H9 (cell line): ENCODE measurements around the gene TJP2. TPM values are rescaled to one million over a fixed set of nuclear protein-coding genes. Genes with fewer than 3 reads are reported as not detected.

Experiments used
- DNase-seq: peaks from one replicate; pipeline ENCODE4 v3.0.0-alpha.2; 2017
- H2AFZ ChIP-seq: one replicate; pipeline ENCODE4 v1.6.1; 2013; ENCODE audit warnings: mild to moderate bottlenecking, low read length, control low read depth, moderate library complexity
- H2AK5ac ChIP-seq: 2 replicates; pipeline ENCODE4 v1.6.1; 2013; ENCODE audit warnings: low read length, control low read depth, mixed read lengths; ENCODE audit not compliant: insufficient read length
- H2BK120ac ChIP-seq: one replicate; pipeline ENCODE4 v1.6.1; 2013; ENCODE audit warnings: low read depth, mild to moderate bottlenecking, low read length, control low read depth, inconsistent platforms; ENCODE audit not compliant: poor library complexity, severe bottlenecking
- H2BK12ac ChIP-seq: 2 replicates; pipeline ENCODE4 v1.6.1; 2013; ENCODE audit warnings: low read length, control low read depth, mixed read lengths, low read depth; ENCODE audit not compliant: insufficient read length
- H2BK15ac ChIP-seq: 2 replicates; pipeline ENCODE4 v1.6.1; 2013; ENCODE audit warnings: low read depth, low read length, control low read depth
- H2BK20ac ChIP-seq: one replicate; pipeline ENCODE4 v1.6.1; 2013; ENCODE audit warnings: low read depth, mild to moderate bottlenecking, low read length, control low read depth, inconsistent platforms; ENCODE audit not compliant: poor library complexity, severe bottlenecking
- H2BK5ac ChIP-seq: 2 replicates; pipeline ENCODE4 v1.6.1; 2013; ENCODE audit warnings: low read length, control low read depth, mixed read lengths; ENCODE audit not compliant: insufficient read length
- H3K14ac ChIP-seq: 2 replicates; pipeline ENCODE4 v1.6.1; 2013; ENCODE audit warnings: low read length, control low read depth; ENCODE audit not compliant: insufficient read depth
- H3K18ac ChIP-seq: 2 replicates; pipeline ENCODE4 v1.6.1; 2013; ENCODE audit warnings: low read depth, mild to moderate bottlenecking, mixed read lengths, low read length, control low read depth; ENCODE audit not compliant: insufficient read length
- H3K23ac ChIP-seq: 2 replicates; pipeline ENCODE4 v1.6.1; 2013; ENCODE audit warnings: low read length, control low read depth, mixed read lengths, low read depth; ENCODE audit not compliant: insufficient read length
- H3K23me2 ChIP-seq: 2 replicates; pipeline ENCODE4 v1.6.1; 2013; ENCODE audit warnings: low read depth, mild to moderate bottlenecking, mixed read lengths, low read length, control low read depth; ENCODE audit not compliant: insufficient read length, poor library complexity, severe bottlenecking
- H3K27ac ChIP-seq: 2 replicates; pipeline ENCODE4 v1.5.1; 2013; ENCODE audit warnings: low read length, control low read depth, mixed read lengths, low read depth; ENCODE audit not compliant: insufficient read length
- H3K27me3 ChIP-seq: 2 replicates; pipeline ENCODE4 v1.6.1; 2013; ENCODE audit warnings: low read length, control low read depth, inconsistent platforms; ENCODE audit not compliant: insufficient read depth
- H3K4ac ChIP-seq: 2 replicates; pipeline ENCODE4 v1.6.1; 2013; ENCODE audit warnings: low read depth, mild to moderate bottlenecking, control low read depth, inconsistent platforms, low read length, moderate library complexity
- H3K4me1 ChIP-seq: 2 replicates; pipeline ENCODE4 v1.6.1; 2013; ENCODE audit warnings: low read length, control low read depth, inconsistent platforms; ENCODE audit not compliant: insufficient read depth
- H3K4me2 ChIP-seq: 2 replicates; pipeline ENCODE4 v1.6.1; 2013; ENCODE audit warnings: low read length, control low read depth, mixed read lengths; ENCODE audit not compliant: insufficient read length, insufficient read depth
- H3K56ac ChIP-seq: 2 replicates; pipeline ENCODE4 v1.6.1; 2013; ENCODE audit warnings: low read depth, mild to moderate bottlenecking, mixed read lengths, low read length, control low read depth; ENCODE audit not compliant: insufficient read length
- H3K79me1 ChIP-seq: 2 replicates; pipeline ENCODE4 v1.6.1; 2013; ENCODE audit warnings: low read depth, mild to moderate bottlenecking, moderate library complexity, low read length, control low read depth, inconsistent platforms; ENCODE audit not compliant: insufficient read depth, poor library complexity, severe bottlenecking
- H3K79me2 ChIP-seq: 2 replicates; pipeline ENCODE4 v1.6.1; 2013; ENCODE audit warnings: low read length, control low read depth, inconsistent platforms; ENCODE audit not compliant: insufficient read depth
- H3K9ac ChIP-seq: 2 replicates; pipeline ENCODE4 v1.6.1; 2013; ENCODE audit warnings: low read length, control low read depth, mixed read lengths; ENCODE audit not compliant: insufficient read length; ENCODE audit errors: extremely low read depth
- H3K9me3 ChIP-seq: one replicate; pipeline ENCODE4 v1.6.1; 2013; ENCODE audit warnings: low read depth, low read length, inconsistent platforms; ENCODE audit not compliant: control insufficient read depth
- H3T11ph ChIP-seq: one replicate; pipeline ENCODE4 v1.6.1; 2013; ENCODE audit warnings: mild to moderate bottlenecking, low read length, control low read depth, inconsistent platforms
- H4K20me1 ChIP-seq: one replicate; pipeline ENCODE4 v1.6.1; 2013; ENCODE audit not compliant: control insufficient read depth, insufficient read length, insufficient read depth
- H4K5ac ChIP-seq: 2 replicates; pipeline ENCODE4 v1.6.1; 2013; ENCODE audit warnings: low read depth, mild to moderate bottlenecking, mixed read lengths, low read length, control low read depth; ENCODE audit not compliant: insufficient read length
- H4K8ac ChIP-seq: replicated peaks from 2 replicates; pipeline ENCODE4 v1.6.1; 2013; ENCODE audit warnings: low read length, control low read depth, mixed read lengths, low read depth; ENCODE audit not compliant: insufficient read length
- H4K91ac ChIP-seq: 2 replicates; pipeline ENCODE4 v1.6.1; 2013; ENCODE audit warnings: low read depth, mild to moderate bottlenecking, moderate library complexity, mixed read lengths, low read length, control low read depth; ENCODE audit not compliant: insufficient read length
- H3K27ac Mint-ChIP-seq, 3 experiments: 2 replicates in 2 of 3; 3 replicates in 1 of 3; pipeline ENCODE4 v1.8.0; 2020 to 2021; ENCODE audit warnings: mixed read lengths in 3 of 3, mild to moderate bottlenecking in 1 of 3, moderate library complexity in 1 of 3
- H3K27me3 Mint-ChIP-seq: 2 replicates; pipeline ENCODE4 v1.8.0; 2021; ENCODE audit warnings: low read depth, mild to moderate bottlenecking, moderate library complexity, mixed read lengths
- H3K36me3 Mint-ChIP-seq, 3 experiments: 2 replicates in 2 of 3; 3 replicates in 1 of 3; pipeline ENCODE4 v1.8.0; 2020 to 2021; ENCODE audit warnings: low read depth in 3 of 3, mixed read lengths in 3 of 3; ENCODE audit not compliant: insufficient read depth in 1 of 3
- H3K4me1 Mint-ChIP-seq, 2 experiments: 2 replicates each; pipeline ENCODE4 v1.8.0; 2020; ENCODE audit warnings: mixed read lengths in 2 of 2
- H3K4me3 Mint-ChIP-seq, 2 experiments: 2 replicates in 1 of 2; 3 replicates in 1 of 2; pipeline ENCODE4 v1.8.0; 2020 to 2021; ENCODE audit warnings: mild to moderate bottlenecking in 2 of 2, mixed read lengths in 2 of 2, moderate library complexity in 1 of 2
- H3K9me3 Mint-ChIP-seq, 2 experiments: 2 replicates in 1 of 2; 3 replicates in 1 of 2; pipeline ENCODE4 v1.8.0; 2020; ENCODE audit warnings: mild to moderate bottlenecking in 2 of 2, mixed read lengths in 2 of 2, moderate library complexity in 1 of 2
- WGBS: extraction: QIAGEN DNeasy Blood & Tissue Kit; methylation state at CpG from one replicate; pipeline ENCODE4 v1.1.7; 2013; ENCODE audit warnings: missing lambda C conversion rate, low lambda C conversion rate, mixed read lengths; ENCODE audit not compliant: insufficient read length; ENCODE audit errors: extremely low coverage; 5-methylcytosine and 5-hydroxymethylcytosine counted together
- total RNA-seq: library from RNA; stranded (reverse); gene quantifications from 2 replicates; pipeline ENCODE4 v1.2.1, GENCODE V29; 2021
- TF ChIP-seq, protein P1 (sequence below): fragments of 200-600 bp; sonication (generic); conservative IDR thresholded peaks from 3 replicates; pipeline ENCODE4 v1.8.0; 2021; ENCODE audit warnings: antibody characterized with exemption, mild to moderate bottlenecking

Gene TJP2
- total RNA-seq, 1 experiment from 2014 or later = 130 TPM

DNA sequence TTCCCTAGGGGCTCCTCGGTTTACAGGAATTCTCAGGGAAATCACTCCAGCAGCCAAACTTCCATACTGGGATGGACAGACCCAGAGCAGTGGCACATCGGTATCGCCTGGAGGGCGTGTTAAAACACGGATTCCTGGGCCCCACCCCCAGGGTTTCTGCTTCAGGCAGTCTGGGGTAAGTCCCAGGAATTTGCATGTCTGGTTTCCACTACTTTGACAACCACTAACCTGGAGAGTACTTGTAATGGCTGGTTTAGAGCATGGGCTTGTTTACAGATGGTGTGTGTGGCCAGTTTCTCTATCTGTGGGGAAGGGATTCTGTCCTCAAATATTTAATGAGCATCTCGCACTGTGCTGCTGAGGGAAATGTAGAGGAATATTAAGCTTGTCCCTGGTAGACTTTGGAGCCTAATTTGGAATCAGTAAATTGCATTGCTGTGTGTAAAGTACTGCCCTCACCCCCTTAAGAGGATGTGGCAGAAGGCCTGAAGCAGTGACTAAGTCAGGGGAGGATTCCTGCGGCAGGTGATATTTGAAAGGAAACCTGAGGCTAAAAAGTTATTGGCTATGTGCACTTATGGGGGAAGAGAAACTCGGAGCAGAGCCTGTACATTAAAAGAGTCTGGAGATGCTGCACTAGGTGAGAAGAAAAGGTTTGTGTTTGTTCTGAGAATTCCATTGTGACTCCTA is 18.6 kb upstream of the TJP2 start:
- Histone ChIP-seq H4K20me1 (no peaks in the 10 kb centered on the region), H3K27me3 (no peaks in the 10 kb centered on the region), H3K9me3 (no peaks in the 10 kb centered on the region), H2BK5ac (no peak overlapping the region), H4K8ac (no peak overlapping the region), H3K56ac (no peak overlapping the region), H3K4me2 (no peak overlapping the region), H3K79me2 (no peaks in the 10 kb centered on the region; the same call in 1 of the 2 replicates), H2AK5ac (no peak overlapping the region), H3K23ac (no peak overlapping the region), H3K27ac (no peak overlapping the region), H2AFZ (no peak overlapping the region), H2BK12ac (no peak overlapping the region), H3T11ph (no peak overlapping the region), H3K4me1 (no peaks in the 10 kb centered on the region; the same call in 1 of the 2 replicates), H3K4ac (no peak overlapping the region), H3K18ac (no peak overlapping the region), H3K14ac (no peak overlapping the region), H3K79me1 (peaks cover 7% of the 10 kb centered on the region), H3K9ac (no peak overlapping the region), H4K91ac (no peak overlapping the region), H2BK20ac (no peak overlapping the region), H2BK120ac (no peak overlapping the region), H3K23me2 (no peaks in the 10 kb centered on the region), H2BK15ac (no peak overlapping the region), H4K5ac (no peak overlapping the region)
- Mint-ChIP-seq H3K9me3 (peaks cover 0 to 2% of the 10 kb centered on the region in 2 experiments; a peak in 2 of 5 replicates), H3K27me3 (no peaks in the 10 kb centered on the region), H3K36me3 (peaks cover 23 to 48% (median 36%) of the 10 kb centered on the region in 3 experiments), H3K4me3 (no peak overlapping the region), H3K4me1 (peaks cover 14 to 24% of the 10 kb centered on the region in 2 experiments), H3K27ac (peak overlapping the region; percentile 20 to 28 (median 24))
- peak; percentile 56 for DNase-seq
- TF ChIP-seq, protein P1, sequence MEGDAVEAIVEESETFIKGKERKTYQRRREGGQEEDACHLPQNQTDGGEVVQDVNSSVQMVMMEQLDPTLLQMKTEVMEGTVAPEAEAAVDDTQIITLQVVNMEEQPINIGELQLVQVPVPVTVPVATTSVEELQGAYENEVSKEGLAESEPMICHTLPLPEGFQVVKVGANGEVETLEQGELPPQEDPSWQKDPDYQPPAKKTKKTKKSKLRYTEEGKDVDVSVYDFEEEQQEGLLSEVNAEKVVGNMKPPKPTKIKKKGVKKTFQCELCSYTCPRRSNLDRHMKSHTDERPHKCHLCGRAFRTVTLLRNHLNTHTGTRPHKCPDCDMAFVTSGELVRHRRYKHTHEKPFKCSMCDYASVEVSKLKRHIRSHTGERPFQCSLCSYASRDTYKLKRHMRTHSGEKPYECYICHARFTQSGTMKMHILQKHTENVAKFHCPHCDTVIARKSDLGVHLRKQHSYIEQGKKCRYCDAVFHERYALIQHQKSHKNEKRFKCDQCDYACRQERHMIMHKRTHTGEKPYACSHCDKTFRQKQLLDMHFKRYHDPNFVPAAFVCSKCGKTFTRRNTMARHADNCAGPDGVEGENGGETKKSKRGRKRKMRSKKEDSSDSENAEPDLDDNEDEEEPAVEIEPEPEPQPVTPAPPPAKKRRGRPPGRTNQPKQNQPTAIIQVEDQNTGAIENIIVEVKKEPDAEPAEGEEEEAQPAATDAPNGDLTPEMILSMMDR = no peak
- no CpG with 5 or more reads among the region's 8 CpGs for WGBS
